ENCODE measurements around the gene BMP7. TPM values are rescaled to one million over a fixed set of nuclear protein-coding genes. Genes with fewer than 3 reads are reported as not detected.
"Not testable (repeated sequence)": the region's sequence is repeated elsewhere in the genome, so short reads cannot be mapped to it uniquely, and the experiment has no call there.

Gene BMP7
- total RNA-seq, 2 donors from 2014 or later, result not detected

DNA sequence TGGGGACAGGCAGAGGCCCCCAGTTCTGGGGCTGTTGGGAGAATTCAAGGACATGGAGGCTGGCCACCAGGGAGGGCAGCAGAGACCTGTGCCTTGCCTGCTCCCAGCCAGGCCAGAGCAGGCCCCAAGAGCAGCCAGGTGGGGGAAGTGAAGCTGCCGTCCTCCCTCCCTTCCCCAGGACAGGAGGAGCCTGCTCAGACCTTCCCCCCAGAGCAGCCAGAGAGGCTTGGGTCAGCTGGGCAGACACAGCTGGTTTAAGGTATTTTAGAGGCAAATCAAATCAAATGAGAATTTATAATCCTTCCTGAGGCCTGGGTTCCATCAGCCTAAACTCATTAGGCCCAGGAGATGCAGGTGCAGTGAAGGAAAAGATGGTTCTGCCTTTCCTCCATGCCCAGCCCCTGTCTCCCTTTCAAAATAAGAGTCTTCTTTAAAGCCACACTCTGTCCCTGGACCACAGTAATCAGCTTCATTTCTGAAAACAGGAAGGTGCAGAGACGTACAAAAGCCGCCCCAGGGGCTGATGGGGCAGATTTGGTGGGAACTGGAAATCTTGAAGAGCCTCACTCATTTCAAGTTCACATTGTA lies 21.7 kb downstream of the BMP7 start:
- no peak for DNase-seq (ENCODE audit: low spot score in 2 of 2)
- Mint-ChIP-seq H3K36me3 (no peaks in the 10 kb centered on the region), H3K27ac (no peak overlapping the region), H3K9me3 (no peaks in the 10 kb centered on the region)
- no peak for ATAC-seq

GRCh38 chr20:57244221-57244585 lies 22.2 kb downstream of the BMP7 start:
- ATAC-seq (no peak), DNase-seq (ENCODE audit: low spot score in 2 of 2) (no peak)
- Mint-ChIP-seq H3K36me3 (no peaks in the 10 kb centered on the region), H3K27ac (no peak overlapping the region), H3K9me3 (no peaks in the 10 kb centered on the region)

- no peaks in the 10 kb centered on the region for H3K36me3 Mint-ChIP-seq
- DNase-seq (ENCODE audit: low spot score in 2 of 2) (no peak), ATAC-seq (no peak)
- no peak overlapping the region for H3K27ac Mint-ChIP-seq
- H3K9me3 Mint-ChIP-seq, result no peaks in the 10 kb centered on the region
These were observed 22.8 kb downstream of the BMP7 start for GRCh38 chr20:57243480-57244220.

GRCh38 chr20:57242414-57242813 lies 24.0 kb downstream of the BMP7 start:
- Mint-ChIP-seq H3K27ac (no peak overlapping the region), H3K9me3 (no peaks in the 10 kb centered on the region), H3K36me3 (no peaks in the 10 kb centered on the region)
- DNase-seq (ENCODE audit: low spot score in 2 of 2) (no peak), ATAC-seq (no peak)

- Mint-ChIP-seq H3K27ac (no peak overlapping the region), H3K36me3 (no peaks in the 10 kb centered on the region), H3K9me3 (no peaks in the 10 kb centered on the region)
- ATAC-seq, result no peak
- DNase-seq (ENCODE audit: low spot score in 2 of 2), result no peak
These were observed 25.0 kb downstream of the BMP7 start for GRCh38 chr20:57241363-57241991.

GRCh38 chr20:57240581-57241362 lies 25.7 kb downstream of the BMP7 start:
- no peak for ATAC-seq
- no peaks in the 10 kb centered on the region for H3K9me3 Mint-ChIP-seq
- H3K36me3 Mint-ChIP-seq, result no peaks in the 10 kb centered on the region
- H3K27ac Mint-ChIP-seq, result no peak overlapping the region
- no peak for DNase-seq (ENCODE audit: low spot score in 2 of 2)

- H3K36me3 Mint-ChIP-seq; H3K9me3 Mint-ChIP-seq; H3K27ac Mint-ChIP-seq; ATAC-seq; DNase-seq (ENCODE audit: low spot score in 2 of 2): not testable (repeated sequence)
These were observed 26.7 kb downstream of the BMP7 start for GRCh38 chr20:57239725-57240124.

GRCh38 chr20:57239324-57239723 lies 27.1 kb downstream of the BMP7 start:
- not testable (repeated sequence) for DNase-seq (ENCODE audit: low spot score in 2 of 2); H3K9me3 Mint-ChIP-seq; ATAC-seq; H3K27ac Mint-ChIP-seq; H3K36me3 Mint-ChIP-seq

DNA sequence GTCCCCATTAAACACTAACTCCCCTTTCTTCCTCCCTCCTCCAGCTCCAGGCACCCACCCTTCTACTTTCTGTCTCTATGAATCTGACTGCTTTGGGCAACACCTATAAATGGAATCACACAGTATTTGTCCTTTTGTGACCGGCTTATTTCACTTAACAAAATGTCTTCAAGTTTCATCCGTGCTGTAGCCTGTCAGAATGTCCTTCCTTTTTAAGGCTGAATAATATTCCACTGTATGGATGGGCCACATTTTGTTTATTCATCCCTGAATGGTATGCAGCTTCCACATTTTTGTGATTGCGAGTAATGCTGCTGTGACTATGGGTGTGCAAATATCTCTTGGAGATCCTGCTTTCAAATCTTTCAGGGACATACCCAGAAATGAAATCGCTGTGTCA lies 28.4 kb downstream of the BMP7 start:
- DNase-seq (ENCODE audit: low spot score in 2 of 2) (no peak), ATAC-seq (no peak)
- Mint-ChIP-seq H3K36me3 (no peaks in the 10 kb centered on the region), H3K27ac (no peak overlapping the region), H3K9me3 (no peaks in the 10 kb centered on the region)

DNA sequence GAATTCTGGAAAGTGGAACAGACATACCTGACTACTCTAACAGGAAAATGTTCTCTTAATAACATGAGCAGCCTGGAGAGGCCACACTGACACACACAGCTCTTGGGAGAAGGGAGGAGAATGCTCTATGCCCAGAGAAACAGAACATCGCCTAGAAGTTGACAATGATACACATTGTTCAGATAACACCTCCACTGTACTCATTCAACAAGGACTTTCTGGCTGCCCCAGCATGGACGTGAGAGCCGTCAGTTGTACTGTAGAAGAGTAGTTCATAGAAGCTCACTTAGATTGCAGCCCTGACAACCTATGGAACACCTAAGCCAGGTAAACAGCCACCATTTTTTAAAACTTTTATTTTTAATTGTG lies 28.9 kb downstream of the BMP7 start:
- DNase-seq (ENCODE audit: low spot score in 2 of 2) (no peak), ATAC-seq (no peak)
- Mint-ChIP-seq H3K9me3 (no peaks in the 10 kb centered on the region), H3K36me3 (no peaks in the 10 kb centered on the region), H3K27ac (no peak overlapping the region)

GRCh38 chr20:57236813-57237584 lies 29.4 kb downstream of the BMP7 start:
- Mint-ChIP-seq H3K36me3 (no peaks in the 10 kb centered on the region), H3K27ac (no peak overlapping the region), H3K9me3 (no peaks in the 10 kb centered on the region)
- ATAC-seq (no peak), DNase-seq (ENCODE audit: low spot score in 2 of 2) (no peak)

DNA sequence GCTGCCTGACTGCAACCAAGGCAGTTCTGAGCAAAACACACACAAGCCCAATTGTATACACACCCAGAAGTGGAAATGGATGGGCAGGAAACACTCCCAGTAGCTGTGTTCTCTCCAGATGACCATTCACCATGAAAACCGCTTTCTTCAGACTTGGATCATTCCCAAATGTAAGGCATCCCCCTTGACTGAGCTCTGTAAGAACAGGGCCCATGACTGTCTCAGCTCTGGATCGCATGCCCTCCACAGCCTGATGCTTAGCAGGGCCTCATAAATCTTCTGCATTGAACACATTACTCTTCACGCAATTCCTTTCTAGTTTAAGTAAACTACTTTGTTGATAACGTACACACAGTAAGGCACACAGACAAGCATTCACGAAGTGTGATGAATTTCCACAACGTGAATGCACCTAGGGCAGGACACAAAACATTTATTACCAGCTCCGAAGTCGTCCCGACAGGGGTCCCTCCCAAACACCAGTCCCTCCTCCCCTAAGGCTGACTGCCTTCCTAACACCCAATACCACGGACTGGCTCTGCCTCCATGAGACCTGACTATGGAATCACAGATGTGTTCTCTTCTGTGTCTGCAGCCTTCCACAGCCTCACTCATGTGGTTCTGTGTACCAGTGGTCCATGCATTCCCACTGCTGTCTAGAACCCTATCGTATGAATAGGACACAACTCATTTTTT lies 31.7 kb downstream of the BMP7 start:
- DNase-seq (ENCODE audit: low spot score in 2 of 2) (no peak), ATAC-seq (no peak)
- Mint-ChIP-seq H3K9me3 (no peaks in the 10 kb centered on the region), H3K27ac (no peak overlapping the region), H3K36me3 (no peaks in the 10 kb centered on the region)

DNA sequence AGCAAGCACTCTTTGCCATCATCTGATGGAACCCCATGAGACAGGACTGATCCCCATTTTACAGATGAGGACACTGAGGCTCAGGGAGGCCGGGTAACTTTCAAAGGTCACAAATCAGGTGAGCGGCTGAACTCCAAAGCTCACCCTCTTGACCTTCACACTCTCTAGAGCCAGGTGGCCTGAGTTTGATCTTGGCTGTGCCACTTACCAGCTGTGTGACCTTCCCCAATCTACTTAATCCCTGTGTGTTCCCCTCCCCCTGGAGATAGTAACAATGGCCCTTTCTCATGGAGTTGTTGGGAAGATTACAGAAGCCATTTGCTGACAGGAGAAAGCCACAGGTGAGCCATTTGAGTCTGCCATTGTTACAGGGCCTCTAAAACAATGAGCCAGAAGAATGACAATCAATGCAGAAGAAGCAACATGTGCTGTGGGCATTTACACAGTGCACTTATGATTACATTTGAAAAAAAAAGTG lies 34.5 kb downstream of the BMP7 start:
- DNase-seq (ENCODE audit: low spot score in 2 of 2) (no peak), ATAC-seq (no peak)
- no peak overlapping the region for H3K27ac Mint-ChIP-seq
- no peaks in the 10 kb centered on the region for H3K36me3 Mint-ChIP-seq
- no peaks in the 10 kb centered on the region for H3K9me3 Mint-ChIP-seq

- ATAC-seq (no peak), DNase-seq (ENCODE audit: low spot score in 2 of 2) (no peak)
- H3K36me3 Mint-ChIP-seq, result no peaks in the 10 kb centered on the region
- no peak overlapping the region for H3K27ac Mint-ChIP-seq
- no peaks in the 10 kb centered on the region for H3K9me3 Mint-ChIP-seq
These were observed 35.3 kb downstream of the BMP7 start for GRCh38 chr20:57231161-57231560.

DNA sequence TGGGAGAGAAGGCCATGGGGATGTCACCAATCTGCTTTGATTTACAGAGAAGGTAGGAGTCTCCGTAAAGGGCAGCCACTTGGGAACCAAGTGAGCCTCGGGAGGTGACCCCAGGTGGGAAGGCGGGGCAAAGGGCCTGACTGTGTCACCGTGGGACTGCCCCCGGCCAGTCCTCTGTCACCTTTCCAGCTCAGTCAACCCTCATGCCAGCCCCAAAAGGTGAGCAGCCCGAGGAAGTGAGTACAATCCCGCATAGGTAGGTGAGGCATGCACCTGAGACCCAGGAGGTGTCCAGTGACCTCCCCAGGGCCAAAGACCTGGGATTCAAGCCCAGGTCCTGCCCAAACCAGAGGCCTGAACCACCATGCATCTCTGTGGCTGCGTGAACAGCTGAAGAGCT lies 36.2 kb downstream of the BMP7 start:
- DNase-seq (ENCODE audit: low spot score in 2 of 2) (no peak), ATAC-seq (no peak)
- H3K9me3 Mint-ChIP-seq, result no peaks in the 10 kb centered on the region
- no peak overlapping the region for H3K27ac Mint-ChIP-seq
- no peaks in the 10 kb centered on the region for H3K36me3 Mint-ChIP-seq

GRCh38 chr20:57229490-57229889 lies 37.0 kb downstream of the BMP7 start:
- ATAC-seq (no peak), DNase-seq (ENCODE audit: low spot score in 2 of 2) (no peak)
- H3K9me3 Mint-ChIP-seq, result no peaks in the 10 kb centered on the region
- peak overlapping the region in 1 of 2 donors; percentile 57 for H3K27ac Mint-ChIP-seq
- no peaks in the 10 kb centered on the region for H3K36me3 Mint-ChIP-seq

Data from activated naive CD4-positive, alpha-beta T cell treated with anti-CD3 and anti-CD28 coated beads, Interleukin-2, amount 50 U/mL, for 72 hours (primary cell).